GM12872 (cell line): ENCODE results near the gene CKB.

Experiments
- CTCF ChIP-seq: IDR thresholded peaks from 3 replicates; pipeline ENCODE4 v1.5.1; 2011; ENCODE audit warnings: low read depth, mild to moderate bottlenecking, low read length, moderate library complexity; ENCODE audit not compliant: insufficient read depth

The CKB gene

GRCh38 chr14:103537175-103537990 is 14.8 kb upstream of the CKB start:
- no peak for TF ChIP-seq CTCF

- no peak for TF ChIP-seq CTCF
These were observed 14.1 kb upstream of the CKB start for GRCh38 chr14:103536693-103537092.

- TF ChIP-seq CTCF: no peak
These were observed 13.4 kb upstream of the CKB start for GRCh38 chr14:103535891-103536565.

GRCh38 chr14:103535081-103535890 is 12.7 kb upstream of the CKB start:
- no peak for TF ChIP-seq CTCF

- TF ChIP-seq CTCF: no peak
These were observed 12.0 kb upstream of the CKB start for GRCh38 chr14:103534576-103535061.

GRCh38 chr14:103533999-103534575 is 11.5 kb upstream of the CKB start:
- TF ChIP-seq CTCF: no peak
